Immature natural killer cell (primary cell): ENCODE data around the gene ABAT. TPM values are rescaled to one million over a fixed set of nuclear protein-coding genes. Genes with fewer than 3 reads are reported as not detected.
"Not testable (repeated sequence)": the region's sequence is repeated elsewhere in the genome, so short reads cannot be mapped to it uniquely, and the experiment has no call there.

Source experiments
- DNase-seq, 3 donors: peaks; one replicate each; pipeline ENCODE4 v3.0.0; 2022; ENCODE audit warnings: mixed read lengths in 1 of 3
- H3K27ac Mint-ChIP-seq, 6 donors: one replicate each; pipeline ENCODE4 v1.8.0; 2020; ENCODE audit warnings: mixed read lengths in 6 of 6, mild to moderate bottlenecking in 5 of 6, inconsistent platforms in 4 of 6, moderate library complexity in 3 of 6
- H3K27me3 Mint-ChIP-seq, 3 donors: one replicate each; pipeline ENCODE4 v1.8.0; 2020 to 2021; ENCODE audit warnings: low read depth in 3 of 3, mild to moderate bottlenecking in 3 of 3, mixed read lengths in 3 of 3, moderate library complexity in 3 of 3, inconsistent platforms in 1 of 3
- H3K36me3 Mint-ChIP-seq, 3 donors: one replicate each; pipeline ENCODE4 v1.8.0; 2020; ENCODE audit warnings: mixed read lengths in 3 of 3, inconsistent platforms in 2 of 3, mild to moderate bottlenecking in 2 of 3
- H3K4me1 Mint-ChIP-seq, 2 donors: one replicate each; pipeline ENCODE4 v1.8.0; 2020; ENCODE audit warnings: inconsistent platforms in 2 of 2, mild to moderate bottlenecking in 2 of 2, mixed read lengths in 2 of 2, moderate library complexity in 1 of 2
- H3K4me3 Mint-ChIP-seq, 5 donors: one replicate each; pipeline ENCODE4 v1.8.0; 2020; ENCODE audit warnings: mild to moderate bottlenecking in 5 of 5, mixed read lengths in 5 of 5, inconsistent platforms in 3 of 5, moderate library complexity in 3 of 5
- H3K9me3 Mint-ChIP-seq, 6 donors: one replicate each; pipeline ENCODE4 v1.8.0; 2020; ENCODE audit warnings: mild to moderate bottlenecking in 6 of 6, mixed read lengths in 6 of 6, inconsistent platforms in 4 of 6, moderate library complexity in 3 of 6
- polyA plus RNA-seq, 3 donors: library from polyadenylated mRNA; unstranded; fragments of 300-500 nt; fragmentation: Illumina TruSeq; gene quantifications; one replicate each; pipeline ENCODE4 v1.2.3, GENCODE V29; 2021

ABAT gene
- polyA plus RNA-seq, 3 donors from 2014 or later = 1.9 to 5.4 TPM; not detected in 1

DNA sequence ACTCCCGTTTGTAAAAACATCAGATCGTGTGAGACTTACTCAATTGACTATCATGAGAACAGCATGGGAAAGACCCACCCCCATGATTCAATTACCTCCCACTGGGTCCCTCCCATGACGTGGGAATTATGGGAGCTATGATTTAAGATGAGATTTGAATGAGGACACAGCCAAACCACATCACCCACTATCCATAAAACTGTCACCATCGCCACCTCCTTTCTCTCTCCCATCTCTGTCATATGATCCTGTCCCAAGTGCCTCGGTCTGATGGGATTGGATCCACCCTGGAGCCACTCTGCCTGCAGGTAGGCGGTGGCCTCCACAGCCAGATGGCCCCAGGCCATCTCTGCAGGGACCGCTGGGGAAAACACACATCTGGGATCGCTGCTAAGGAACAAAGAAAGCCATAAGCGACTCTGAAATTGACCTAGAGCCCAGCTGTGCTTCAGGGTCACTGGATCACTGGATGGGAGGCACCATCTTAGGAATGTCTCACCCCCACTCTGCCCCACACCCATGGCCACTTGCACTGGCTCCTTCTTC, 61.8 kb downstream of the ABAT start:
- Mint-ChIP-seq H3K27me3 (no peaks in the 10 kb centered on the region), H3K27ac (no peak overlapping the region), H3K4me3 (no peak overlapping the region), H3K9me3 (no peaks in the 10 kb centered on the region), H3K4me1 (peaks cover 0 to under 1% of the 10 kb centered on the region in 2 donors), H3K36me3 (peaks cover 5 to 27% (median 8%) of the 10 kb centered on the region in 3 donors)
- no peak for DNase-seq

DNA sequence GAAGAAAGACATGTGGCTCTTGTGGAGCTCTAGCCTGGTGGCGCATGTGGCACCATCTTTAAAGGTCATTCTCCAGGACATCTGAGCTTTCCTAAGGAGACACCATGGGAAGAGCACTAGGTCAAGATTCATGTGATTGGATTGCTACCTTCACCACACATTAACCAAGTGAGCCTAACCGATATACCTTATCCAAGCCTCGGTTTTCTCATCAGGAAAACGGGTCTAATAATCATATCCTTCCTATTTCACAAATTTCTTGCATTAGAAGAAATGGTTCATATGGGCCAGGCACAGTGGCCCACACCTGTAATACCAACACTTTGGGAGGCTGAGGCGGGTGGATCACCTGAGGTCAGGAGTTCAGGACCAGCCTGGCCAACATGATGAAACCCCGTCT, 64.7 kb downstream of the ABAT start:
- H3K36me3 Mint-ChIP-seq = peaks cover 5 to 24% (median 10%) of the 10 kb centered on the region in 3 donors
- H3K9me3 Mint-ChIP-seq = no peaks in the 10 kb centered on the region
- no peak overlapping the region for H3K27ac Mint-ChIP-seq
- no peaks in the 10 kb centered on the region for H3K4me1 Mint-ChIP-seq
- H3K27me3 Mint-ChIP-seq = no peaks in the 10 kb centered on the region
- DNase-seq = no peak
- no peak overlapping the region for H3K4me3 Mint-ChIP-seq

- no peak for DNase-seq
- H3K9me3 Mint-ChIP-seq = no peaks in the 10 kb centered on the region
- no peaks in the 10 kb centered on the region for H3K27me3 Mint-ChIP-seq
- H3K4me1 Mint-ChIP-seq = no peaks in the 10 kb centered on the region
- peaks cover 5 to 19% (median 10%) of the 10 kb centered on the region in 3 donors for H3K36me3 Mint-ChIP-seq
- H3K27ac Mint-ChIP-seq = no peak overlapping the region
- no peak overlapping the region for H3K4me3 Mint-ChIP-seq
These were observed 65.7 kb downstream of the ABAT start for GRCh38 chr16:8739989-8740704.

DNA sequence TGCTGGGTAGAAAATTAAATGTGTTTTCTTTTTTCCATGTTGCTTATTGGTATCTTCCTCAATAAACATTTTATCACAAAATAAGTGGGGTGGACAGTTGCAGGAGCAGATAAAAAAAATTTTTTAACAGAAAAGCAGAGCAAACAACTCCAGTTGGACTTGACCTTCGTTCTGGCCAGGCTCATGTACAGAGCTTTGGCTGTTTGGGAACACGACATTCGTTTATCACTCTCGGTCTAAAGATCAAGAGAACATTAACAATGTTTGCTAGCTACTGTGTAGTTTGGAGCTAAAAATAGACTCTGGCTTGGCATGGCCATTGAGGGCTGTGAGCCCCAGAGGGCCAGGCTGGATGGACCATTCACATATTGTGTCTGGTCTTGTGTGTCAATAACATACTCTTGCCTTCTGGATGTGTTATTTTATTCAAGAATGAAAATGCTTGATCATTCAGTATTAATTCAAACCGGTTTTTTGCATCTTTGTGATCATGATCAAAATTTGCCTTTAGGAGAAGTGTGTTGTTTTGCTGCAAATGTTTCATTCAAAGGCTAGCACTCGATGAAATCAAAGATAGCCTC, 66.4 kb downstream of the ABAT start:
- no peak overlapping the region for H3K27ac Mint-ChIP-seq
- H3K4me1 Mint-ChIP-seq = no peaks in the 10 kb centered on the region
- H3K36me3 Mint-ChIP-seq = peaks cover 3 to 18% (median 8%) of the 10 kb centered on the region in 3 donors
- H3K27me3 Mint-ChIP-seq = no peaks in the 10 kb centered on the region
- H3K9me3 Mint-ChIP-seq = no peaks in the 10 kb centered on the region
- no peak overlapping the region for H3K4me3 Mint-ChIP-seq
- no peak for DNase-seq

DNA sequence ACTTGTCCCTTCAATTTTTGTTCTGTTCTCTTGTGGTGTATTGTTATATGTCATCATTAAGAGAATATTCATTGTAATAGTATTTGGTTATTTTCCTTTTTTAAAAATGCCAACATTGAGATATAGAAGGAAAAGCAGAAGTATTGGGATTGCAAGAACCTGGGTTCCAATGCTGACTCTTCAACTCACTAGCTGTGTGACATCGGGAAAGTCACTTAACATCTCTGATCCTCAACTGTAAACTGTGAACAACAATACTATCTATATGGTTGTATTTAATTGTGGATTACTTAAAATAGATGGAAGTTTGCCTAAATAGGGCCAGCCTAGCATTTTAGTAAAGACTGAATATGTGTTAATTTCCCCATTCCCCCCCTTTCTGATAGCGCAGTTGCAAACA, 67.2 kb downstream of the ABAT start:
- no peaks in the 10 kb centered on the region for H3K9me3 Mint-ChIP-seq
- no peaks in the 10 kb centered on the region for H3K27me3 Mint-ChIP-seq
- H3K4me3 Mint-ChIP-seq = no peak overlapping the region
- H3K4me1 Mint-ChIP-seq = no peaks in the 10 kb centered on the region
- no peak overlapping the region for H3K27ac Mint-ChIP-seq
- no peak for DNase-seq
- peaks cover 4 to 17% (median 9%) of the 10 kb centered on the region in 3 donors for H3K36me3 Mint-ChIP-seq

- H3K4me3 Mint-ChIP-seq = no peak overlapping the region
- H3K27me3 Mint-ChIP-seq = peaks cover 0 to 2% (median 0%) of the 10 kb centered on the region in 3 donors
- H3K27ac Mint-ChIP-seq = no peak overlapping the region
- no peaks in the 10 kb centered on the region for H3K4me1 Mint-ChIP-seq
- no peak for DNase-seq
- peaks cover 4 to 22% (median 9%) of the 10 kb centered on the region in 3 donors for H3K36me3 Mint-ChIP-seq
- H3K9me3 Mint-ChIP-seq = no peaks in the 10 kb centered on the region
These were observed 67.7 kb downstream of the ABAT start for GRCh38 chr16:8742068-8742467.

DNA sequence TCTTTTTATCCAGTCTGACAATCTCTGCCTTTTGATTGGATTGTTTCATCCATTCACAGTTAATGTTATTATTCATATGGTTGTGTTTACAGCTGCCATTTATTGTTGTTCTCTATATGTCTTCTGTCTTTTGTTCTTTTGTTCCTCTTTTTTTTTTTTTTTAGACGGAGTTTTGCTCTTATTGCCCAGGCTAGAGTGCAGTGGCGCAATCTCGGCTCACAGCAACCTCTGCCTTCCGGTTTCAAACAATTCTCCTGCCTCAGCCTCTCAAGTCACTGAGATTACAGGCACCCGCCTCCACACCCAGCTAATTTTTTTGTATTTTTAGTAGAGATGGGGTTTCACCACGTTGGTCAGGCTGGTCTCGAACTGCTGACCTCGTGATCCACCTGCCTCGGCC, 74.5 kb downstream of the ABAT start:
- not testable (repeated sequence) for H3K27me3 Mint-ChIP-seq, H3K4me1 Mint-ChIP-seq, DNase-seq, H3K4me3 Mint-ChIP-seq, H3K27ac Mint-ChIP-seq, H3K9me3 Mint-ChIP-seq
- H3K36me3 Mint-ChIP-seq = peaks cover 4 to 13% (median 11%) of the 10 kb centered on the region in 3 donors

DNA sequence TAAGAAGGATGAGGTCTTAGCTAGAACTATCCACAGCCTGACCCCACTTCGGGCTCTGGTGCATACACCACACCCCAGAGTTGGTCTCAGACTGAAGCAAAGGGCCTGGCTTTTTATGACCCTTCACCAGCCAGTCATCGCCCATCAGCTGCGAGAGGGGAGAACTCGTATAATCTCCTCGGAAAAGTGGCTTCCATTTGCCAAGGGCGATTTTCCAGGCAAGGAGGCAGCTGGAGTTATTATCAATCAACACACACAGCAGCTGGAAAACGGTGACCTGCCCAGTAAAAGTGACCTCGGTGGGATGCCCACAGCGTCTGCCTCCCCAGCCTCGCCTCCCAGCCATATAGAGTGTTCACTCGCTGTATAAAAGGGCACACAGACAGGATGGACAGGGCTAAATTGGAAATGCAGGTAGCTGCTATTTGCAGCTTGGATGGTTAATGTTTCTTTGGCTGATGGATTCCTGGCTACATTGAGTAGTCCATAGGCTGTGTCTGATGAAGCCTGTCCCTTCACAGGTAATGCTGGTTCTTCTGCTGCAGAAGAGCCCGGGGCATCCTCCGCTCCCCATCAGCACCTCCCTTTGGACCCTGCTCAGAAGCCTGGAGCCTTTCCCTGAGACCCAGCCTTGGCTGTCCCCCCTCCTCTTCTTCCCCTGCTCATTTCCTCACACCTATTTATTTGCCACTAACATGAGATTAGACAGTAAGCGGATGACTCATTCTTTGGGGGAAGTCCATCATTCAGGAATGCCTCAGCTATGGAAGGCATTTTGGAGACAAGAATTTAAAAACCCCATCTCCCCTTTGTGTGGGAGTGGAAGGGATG, 77.3 kb downstream of the ABAT start:
- Mint-ChIP-seq H3K9me3 (no peaks in the 10 kb centered on the region), H3K36me3 (peaks cover 7 to 14% (median 12%) of the 10 kb centered on the region in 3 donors), H3K4me3 (no peak overlapping the region), H3K27me3 (peaks cover 0 to 1% (median 0%) of the 10 kb centered on the region in 3 donors), H3K27ac (no peak overlapping the region), H3K4me1 (no peaks in the 10 kb centered on the region)
- DNase-seq = no peak

- H3K27ac Mint-ChIP-seq = no peak overlapping the region
- no peaks in the 10 kb centered on the region for H3K9me3 Mint-ChIP-seq
- H3K27me3 Mint-ChIP-seq = no peaks in the 10 kb centered on the region
- DNase-seq = no peak
- no peaks in the 10 kb centered on the region for H3K4me1 Mint-ChIP-seq
- H3K4me3 Mint-ChIP-seq = no peak overlapping the region
- peaks cover 7 to 15% (median 8%) of the 10 kb centered on the region in 3 donors for H3K36me3 Mint-ChIP-seq
These were observed 78.3 kb downstream of the ABAT start for GRCh38 chr16:8752706-8753105.

GRCh38 chr16:8753416-8754054, 79.1 kb downstream of the ABAT start:
- no peaks in the 10 kb centered on the region for H3K4me1 Mint-ChIP-seq
- H3K36me3 Mint-ChIP-seq = peaks cover 12 to 24% (median 12%) of the 10 kb centered on the region in 3 donors
- no peaks in the 10 kb centered on the region for H3K9me3 Mint-ChIP-seq
- no peaks in the 10 kb centered on the region for H3K27me3 Mint-ChIP-seq
- DNase-seq = no peak
- H3K27ac Mint-ChIP-seq = no peak overlapping the region
- H3K4me3 Mint-ChIP-seq = no peak overlapping the region

- no peaks in the 10 kb centered on the region for H3K27me3 Mint-ChIP-seq
These were observed 82.3 kb downstream of the ABAT start for GRCh38 chr16:8756755-8757154.

GRCh38 chr16:8758022-8758421, 83.6 kb downstream of the ABAT start:
- no peak overlapping the region for H3K27ac Mint-ChIP-seq
- H3K27me3 Mint-ChIP-seq = no peaks in the 10 kb centered on the region
- H3K4me1 Mint-ChIP-seq = no peaks in the 10 kb centered on the region
- no peak for DNase-seq
- no peak overlapping the region for H3K4me3 Mint-ChIP-seq
- peaks cover 24 to 29% (median 27%) of the 10 kb centered on the region in 3 donors for H3K36me3 Mint-ChIP-seq
- H3K9me3 Mint-ChIP-seq = no peaks in the 10 kb centered on the region

More at GRCh38 chr16:8756755-8757154, 82.3 kb downstream of the ABAT start:
- Mint-ChIP-seq H3K4me1 (no peaks in the 10 kb centered on the region), H3K9me3 (no peaks in the 10 kb centered on the region), H3K4me3 (no peak overlapping the region), H3K36me3 (peaks cover 21 to 26% (median 21%) of the 10 kb centered on the region in 3 donors), H3K27ac (no peak overlapping the region)
- no peak for DNase-seq

- Mint-ChIP-seq H3K4me3 (no peak overlapping the region), H3K27me3 (no peaks in the 10 kb centered on the region), H3K4me1 (no peaks in the 10 kb centered on the region), H3K27ac (no peak overlapping the region), H3K9me3 (no peaks in the 10 kb centered on the region), H3K36me3 (peaks cover 21 to 30% (median 21%) of the 10 kb centered on the region in 3 donors)
- DNase-seq = no peak
These were observed 85.6 kb downstream of the ABAT start for GRCh38 chr16:8760021-8760420.
